Fibroblast of lung (primary cell): ENCODE results near the gene MAGI2. TPM values are rescaled to one million over a fixed set of nuclear protein-coding genes. Genes with fewer than 3 reads are reported as not detected.

Source experiments
- DNase-seq, 2 donors: peaks; one replicate each; pipeline versions ENCODE4 v3.0.0 to v3.0.0-alpha.2; 2010; ENCODE audit warnings: low read depth in 2 of 2
- H2AFZ ChIP-seq: 2 replicates; pipeline ENCODE4 v1.5.1; 2012; ENCODE audit warnings: low read length, control low read depth, inconsistent platforms
- H3K27ac ChIP-seq: 2 replicates; pipeline ENCODE4 v1.5.1; 2011; ENCODE audit warnings: low read length, control low read depth; ENCODE audit not compliant: insufficient read depth
- H3K27me3 ChIP-seq: 2 replicates; pipeline ENCODE4 v1.5.1; 2011; ENCODE audit warnings: mild to moderate bottlenecking, low read length; ENCODE audit not compliant: control insufficient read depth, insufficient read depth
- H3K36me3 ChIP-seq: 2 replicates; pipeline ENCODE4 v1.5.1; 2011; ENCODE audit warnings: low read length; ENCODE audit not compliant: control insufficient read depth, insufficient read depth
- H3K4me1 ChIP-seq: 2 replicates; pipeline ENCODE4 v1.5.1; 2011; ENCODE audit warnings: low read length; ENCODE audit not compliant: control insufficient read depth, insufficient read depth; ENCODE audit errors: extremely low read depth
- H3K4me2 ChIP-seq: 2 replicates; pipeline ENCODE4 v1.5.1; 2011; ENCODE audit warnings: low read length, control low read depth; ENCODE audit not compliant: insufficient read depth; ENCODE audit errors: extremely low read depth
- H3K4me3 ChIP-seq, 4 experiments: fragments of 200-600 bp in 1 of 4; sonication (generic) in 1 of 4; replicated peaks in 1 of 4; 2 replicates each; pipeline ENCODE4 v1.5.1; 2011 to 2016; ENCODE audit warnings: low read length in 4 of 4, low read depth in 3 of 4, mild to moderate bottlenecking in 3 of 4, control low read depth in 2 of 4, inconsistent platforms in 1 of 4, mixed read lengths in 1 of 4; ENCODE audit not compliant: insufficient read depth in 1 of 4; ENCODE audit errors: control extremely low read depth in 1 of 4
- H3K79me2 ChIP-seq: 2 replicates; pipeline ENCODE4 v1.5.1; 2012; ENCODE audit warnings: mild to moderate bottlenecking, low read length, inconsistent platforms; ENCODE audit not compliant: control insufficient read depth, insufficient read depth
- H3K9ac ChIP-seq: 2 replicates; pipeline ENCODE4 v1.5.1; 2011; ENCODE audit warnings: mild to moderate bottlenecking, low read length, control low read depth; ENCODE audit not compliant: insufficient read depth
- H3K9me3 ChIP-seq: 2 replicates; pipeline ENCODE4 v1.5.1; 2012; ENCODE audit warnings: low read depth, low read length; ENCODE audit not compliant: control insufficient read depth, insufficient read depth
- H4K20me1 ChIP-seq: 2 replicates; pipeline ENCODE4 v1.5.1; 2011; ENCODE audit warnings: low read length; ENCODE audit not compliant: control insufficient read depth, insufficient read depth; ENCODE audit errors: extremely low read depth
- EZH2 ChIP-seq: IDR thresholded peaks from 2 replicates; pipeline ENCODE4 v1.5.1; 2012; ENCODE audit warnings: low read length, control low read depth, mild to moderate bottlenecking; ENCODE audit errors: missing control alignments
- polyA plus RNA-seq, 2 donors: library from polyadenylated mRNA; depleted of rRNA in 1 of 2; stranded (reverse) in 1 of 2; unstranded in 1 of 2; fragments of >200 nt; gene quantifications; 2 replicates each; pipeline ENCODE4 v1.2.1, GENCODE V29; 2011 to 2012; ENCODE audit warnings: missing spikeins in 1 of 2
- total RNA-seq: library from RNA; depleted of rRNA; stranded (reverse); fragments of >200 nt; gene quantifications from 2 replicates; pipeline ENCODE4 v1.2.1, GENCODE V29; 2014
- TF ChIP-seq, protein P1 (sequence below), 2 donors: IDR thresholded peaks in 1 of 2; conservative IDR thresholded peaks in 1 of 2; 1 replicate in 1 of 2; 2 replicates in 1 of 2; pipeline ENCODE4 v1.5.1; 2011 to 2012; ENCODE audit warnings: low read length in 2 of 2, control low read depth in 1 of 2, inconsistent platforms in 1 of 2, low read depth in 1 of 2, mild to moderate bottlenecking in 1 of 2

The MAGI2 gene
- total and polyA plus RNA-seq, 2 donors (not counting 1 experiment from before 2014, with no cell fraction given) = 1.8 to 17.0 TPM

- H3K4me3 ChIP-seq = no peak overlapping the region
- H3K36me3 ChIP-seq = no peaks in the 10 kb centered on the region
- TF ChIP-seq EZH2 = no peak
- TF ChIP-seq, protein P1, sequence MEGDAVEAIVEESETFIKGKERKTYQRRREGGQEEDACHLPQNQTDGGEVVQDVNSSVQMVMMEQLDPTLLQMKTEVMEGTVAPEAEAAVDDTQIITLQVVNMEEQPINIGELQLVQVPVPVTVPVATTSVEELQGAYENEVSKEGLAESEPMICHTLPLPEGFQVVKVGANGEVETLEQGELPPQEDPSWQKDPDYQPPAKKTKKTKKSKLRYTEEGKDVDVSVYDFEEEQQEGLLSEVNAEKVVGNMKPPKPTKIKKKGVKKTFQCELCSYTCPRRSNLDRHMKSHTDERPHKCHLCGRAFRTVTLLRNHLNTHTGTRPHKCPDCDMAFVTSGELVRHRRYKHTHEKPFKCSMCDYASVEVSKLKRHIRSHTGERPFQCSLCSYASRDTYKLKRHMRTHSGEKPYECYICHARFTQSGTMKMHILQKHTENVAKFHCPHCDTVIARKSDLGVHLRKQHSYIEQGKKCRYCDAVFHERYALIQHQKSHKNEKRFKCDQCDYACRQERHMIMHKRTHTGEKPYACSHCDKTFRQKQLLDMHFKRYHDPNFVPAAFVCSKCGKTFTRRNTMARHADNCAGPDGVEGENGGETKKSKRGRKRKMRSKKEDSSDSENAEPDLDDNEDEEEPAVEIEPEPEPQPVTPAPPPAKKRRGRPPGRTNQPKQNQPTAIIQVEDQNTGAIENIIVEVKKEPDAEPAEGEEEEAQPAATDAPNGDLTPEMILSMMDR (conservative IDR thresholded peaks at IDR 0.05 in 1 of 2, IDR thresholded peaks at IDR 0.05 in 1 of 2; ENCODE audit: low read depth in 1 of 2, low read length in 2 of 2) = no peak
- H3K27ac ChIP-seq = no peak overlapping the region
- H3K4me1 ChIP-seq = no peaks in the 10 kb centered on the region
- H3K9me3 ChIP-seq = no peaks in the 10 kb centered on the region
- no peaks in the 10 kb centered on the region for H3K27me3 ChIP-seq
- no peak overlapping the region for H3K9ac ChIP-seq
- no peaks in the 10 kb centered on the region for H3K79me2 ChIP-seq
- H4K20me1 ChIP-seq = no peaks in the 10 kb centered on the region
- H2AFZ ChIP-seq = no peak overlapping the region
- H3K4me2 ChIP-seq = no peak overlapping the region
- no peak for DNase-seq
Observed at GRCh38 chr7:78638364-78638763, 815.1 kb downstream of the MAGI2 start.

DNA sequence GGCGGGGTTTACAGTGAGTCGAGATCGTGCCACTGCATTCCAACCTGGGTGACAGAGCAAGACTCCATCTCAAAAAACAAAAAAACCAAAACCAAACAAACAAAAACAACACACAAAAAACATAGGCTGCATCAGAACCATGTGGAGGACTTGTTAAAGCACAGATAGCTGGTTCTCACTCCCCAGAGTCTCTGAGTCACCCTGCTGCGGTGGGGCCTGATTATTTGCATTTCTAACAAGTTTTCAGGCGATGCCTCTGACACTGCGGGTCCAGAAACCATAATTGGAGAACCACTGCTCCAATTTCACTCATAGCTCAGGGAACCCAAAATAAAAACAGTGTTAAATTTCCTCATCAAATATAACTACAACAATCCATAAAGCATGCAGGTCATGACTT, 816.7 kb downstream of the MAGI2 start:
- Histone ChIP-seq H3K9ac (no peak overlapping the region), H3K36me3 (no peaks in the 10 kb centered on the region), H3K4me2 (no peak overlapping the region), H2AFZ (no peak overlapping the region), H3K79me2 (no peaks in the 10 kb centered on the region), H3K27ac (no peak overlapping the region), H3K27me3 (no peaks in the 10 kb centered on the region), H4K20me1 (no peaks in the 10 kb centered on the region), H3K4me3 (no peak overlapping the region), H3K4me1 (no peaks in the 10 kb centered on the region), H3K9me3 (no peaks in the 10 kb centered on the region)
- TF ChIP-seq, protein P1 (conservative IDR thresholded peaks at IDR 0.05 in 1 of 2, IDR thresholded peaks at IDR 0.05 in 1 of 2; ENCODE audit: low read depth in 1 of 2, low read length in 2 of 2) = no peak
- no peak for TF ChIP-seq EZH2
- DNase-seq = peak in 1 of 2 donors; percentile 1

- no peak overlapping the region for H3K27ac ChIP-seq
- no peaks in the 10 kb centered on the region for H3K79me2 ChIP-seq
- H3K4me2 ChIP-seq = no peak overlapping the region
- no peaks in the 10 kb centered on the region for H3K36me3 ChIP-seq
- H2AFZ ChIP-seq = no peak overlapping the region
- no peak for TF ChIP-seq EZH2
- TF ChIP-seq, protein P1 (conservative IDR thresholded peaks at IDR 0.05 in 1 of 2, IDR thresholded peaks at IDR 0.05 in 1 of 2; ENCODE audit: low read depth in 1 of 2, low read length in 2 of 2) = no peak
- no peak overlapping the region for H3K9ac ChIP-seq
- H3K27me3 ChIP-seq = no peaks in the 10 kb centered on the region
- peak in 1 of 2 donors; percentile 12 for DNase-seq
- no peak overlapping the region for H3K4me3 ChIP-seq
- H3K9me3 ChIP-seq = no peaks in the 10 kb centered on the region
- H4K20me1 ChIP-seq = no peaks in the 10 kb centered on the region
- H3K4me1 ChIP-seq = no peaks in the 10 kb centered on the region
Observed at GRCh38 chr7:78635026-78635793, 818.3 kb downstream of the MAGI2 start.
